Heart left ventricle (tissue), 13 donors: Measurements from ENCODE around the gene SLIT3.

ENCODE experiments used
- CTCF ChIP-seq, 12 donors: fragments of 200-600 bp; sonication (generic) in 4 of 12; IDR thresholded peaks; one replicate each; pipeline versions ENCODE4 v1.5.0 to v1.8.0; 2018 to 2022; ENCODE audit warnings: antibody characterized with exemption in 12 of 12, mild to moderate bottlenecking in 5 of 12
- POLR2A ChIP-seq, 2 donors: fragments of 450-650 bp; IDR thresholded peaks; one replicate each; pipeline ENCODE4 v1.6.1; 2017; ENCODE audit warnings: antibody characterized with exemption in 2 of 2, mild to moderate bottlenecking in 2 of 2, moderate library complexity in 2 of 2
- donor health status: ischemic (EF 13 %, LVEDD 7.1; RV severe dilation, severe dysfunction).
- donor health status: DM: no; HTN: yes; CAD: no.
- donor health status: DM: no; HTN: no; CAD: no.
- donor health status: ischemic (EF 25% LVEDD 6.9; RV normal size, moderate dysfunction).
- donor health status: ischemic (EF 25% LVEDD 5.7; RV mildly dilated, moderate dysfunction).
- donor health status: ischemic (EF 35%, LVEDD 5.7; RV mildly dilated, moderate dysfunction).
- donor health status: nonischemic (EF 11% LVEDD 7.7; RV severe dilation, severe dysfunction).
- donor health status: DM: yes; HTN: yes; CAD: no.
- donor health status: PGD.
- donor health status: ischemic (EF 29% LVEDD 5.4; RV normal size, mild dysfunction).
- donor health status: nonischemic (EF 23%, LVEDD 6.1; RV moderate dilation, normal function).

DNA sequence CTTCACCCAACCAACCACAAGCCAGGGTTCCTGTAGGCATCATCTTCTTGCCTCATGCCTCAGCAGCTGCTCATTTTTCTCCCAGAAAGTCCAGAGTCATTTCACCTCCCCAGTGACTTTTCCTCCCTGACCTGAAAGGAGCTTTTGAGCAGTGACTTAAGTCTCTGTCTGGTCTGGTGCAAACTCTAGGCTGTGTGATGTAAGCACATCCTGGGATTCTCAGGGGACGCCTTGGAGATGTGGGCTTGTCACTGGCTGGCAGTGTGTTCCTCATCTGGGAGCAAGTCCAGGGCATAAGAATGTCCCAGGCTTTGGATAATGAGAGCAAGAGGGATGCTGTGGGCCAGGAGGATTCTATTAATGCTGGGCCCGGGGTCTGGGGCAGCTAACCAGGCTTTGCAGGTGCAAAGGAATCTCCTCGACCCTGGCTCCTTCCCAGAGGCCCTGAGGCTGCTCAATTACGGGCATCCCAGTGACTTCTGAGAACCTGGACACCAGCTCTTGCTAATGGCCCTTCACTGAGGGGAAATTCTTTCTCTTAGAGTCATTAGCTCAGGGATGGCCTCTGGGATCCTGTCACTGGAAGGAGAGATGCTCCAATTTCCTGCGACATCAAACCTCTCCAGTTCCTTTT, 510.8 kb downstream of the SLIT3 start:
- TF ChIP-seq CTCF (IDR thresholded peaks at IDR 0.05), result no peak
- no peak for TF ChIP-seq POLR2A (IDR thresholded peaks at IDR 0.05)
